GM21367 (cell line): ENCODE results near the gene PGS1.
A peak's percentile ranks its signal among the peaks of the same experiment; 100 is the strongest.

Experiments
- ATAC-seq: cut with Tn5 transposase; IDR thresholded peaks from one replicate; pipeline ENCODE4 v1.9.1; 2021; ENCODE audit not compliant: unreplicated experiment

The PGS1 gene

DNA sequence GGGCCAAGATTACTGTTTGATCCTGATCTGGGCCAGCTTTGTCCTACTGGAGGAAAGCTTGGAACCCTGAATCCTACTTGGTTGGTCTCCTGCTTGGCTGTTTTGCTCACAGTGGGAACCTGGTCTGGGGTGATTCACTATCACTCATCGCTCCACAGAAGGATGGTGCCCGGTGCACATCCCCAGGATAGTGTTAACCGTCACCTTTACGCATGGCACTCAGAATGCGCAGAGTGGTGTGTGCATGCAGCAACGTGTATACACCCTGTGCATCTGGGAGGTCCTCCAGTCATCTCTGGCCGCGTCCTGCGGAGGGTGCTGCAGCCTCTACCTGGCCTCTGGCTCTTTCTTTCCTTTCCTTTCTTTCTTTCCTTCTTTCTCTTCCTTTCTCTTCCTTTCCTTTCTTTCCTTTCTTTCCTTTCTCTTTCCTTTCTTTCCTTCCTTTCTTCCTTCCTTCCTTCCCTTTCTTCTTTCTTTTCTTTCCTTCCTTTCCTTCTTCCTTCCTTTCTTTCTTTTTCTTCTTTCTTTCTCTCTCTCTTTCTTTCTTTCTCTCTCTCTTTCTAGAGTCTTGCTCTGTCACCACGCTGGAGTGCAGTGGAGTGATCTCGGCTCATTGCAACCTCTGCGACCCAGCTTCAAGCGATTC, 31.7 kb upstream of the PGS1 start:
- no peak for ATAC-seq

DNA sequence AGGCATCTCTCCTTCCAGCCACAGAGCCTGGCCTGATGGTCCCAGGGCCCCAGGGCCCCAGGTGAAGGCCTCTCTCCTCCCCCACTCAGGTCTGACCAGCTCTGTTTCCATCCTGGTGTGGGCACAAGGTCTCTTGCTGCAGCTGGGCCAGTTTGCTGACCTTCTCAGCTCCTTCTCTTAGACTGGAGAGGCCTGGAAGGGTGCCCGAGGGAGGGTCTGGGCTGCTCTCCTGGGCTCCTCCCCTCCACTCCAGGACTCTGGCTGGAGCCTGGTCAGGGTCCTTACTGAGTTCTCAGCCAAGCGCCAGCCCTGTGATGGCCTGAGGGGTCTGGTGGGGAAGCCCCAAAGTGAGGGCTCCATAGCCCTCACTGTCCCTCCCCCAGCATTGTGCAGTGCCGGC, 31.0 kb upstream of the PGS1 start:
- ATAC-seq, result no peak

DNA sequence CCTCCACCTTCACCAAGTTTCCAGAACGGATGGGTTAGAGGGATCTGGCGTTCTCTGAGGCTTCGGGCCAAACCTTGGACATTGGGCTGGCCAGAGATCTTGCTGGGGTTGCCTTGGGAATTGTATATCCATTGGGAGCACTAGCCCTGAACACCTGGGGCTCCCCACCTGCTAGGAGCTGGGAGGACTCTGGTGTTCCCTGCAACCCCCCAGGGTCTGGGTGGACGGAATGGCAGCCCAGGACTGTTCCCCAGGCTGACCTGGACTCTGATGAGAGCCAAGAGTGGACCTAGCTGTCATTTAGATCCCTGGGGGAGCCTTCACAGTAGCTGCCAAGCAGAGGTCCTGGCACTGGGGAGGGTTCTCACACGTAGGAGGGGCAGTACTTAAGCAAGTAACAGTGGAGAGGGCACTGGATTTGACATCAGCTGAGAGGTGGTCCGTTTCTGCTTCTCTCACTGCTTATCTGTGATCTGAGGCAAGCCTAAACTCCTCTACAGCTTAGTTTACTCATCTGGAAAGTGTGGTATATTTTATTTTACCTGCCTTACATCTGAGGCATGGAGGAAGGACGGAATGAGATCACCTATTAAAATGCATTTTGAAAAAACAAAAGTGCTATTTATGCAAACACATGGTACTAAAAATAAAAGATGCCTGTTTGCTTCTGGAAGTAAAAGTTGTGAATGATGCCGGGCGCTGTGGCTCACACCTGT, 30.2 kb upstream of the PGS1 start:
- no peak for ATAC-seq

DNA sequence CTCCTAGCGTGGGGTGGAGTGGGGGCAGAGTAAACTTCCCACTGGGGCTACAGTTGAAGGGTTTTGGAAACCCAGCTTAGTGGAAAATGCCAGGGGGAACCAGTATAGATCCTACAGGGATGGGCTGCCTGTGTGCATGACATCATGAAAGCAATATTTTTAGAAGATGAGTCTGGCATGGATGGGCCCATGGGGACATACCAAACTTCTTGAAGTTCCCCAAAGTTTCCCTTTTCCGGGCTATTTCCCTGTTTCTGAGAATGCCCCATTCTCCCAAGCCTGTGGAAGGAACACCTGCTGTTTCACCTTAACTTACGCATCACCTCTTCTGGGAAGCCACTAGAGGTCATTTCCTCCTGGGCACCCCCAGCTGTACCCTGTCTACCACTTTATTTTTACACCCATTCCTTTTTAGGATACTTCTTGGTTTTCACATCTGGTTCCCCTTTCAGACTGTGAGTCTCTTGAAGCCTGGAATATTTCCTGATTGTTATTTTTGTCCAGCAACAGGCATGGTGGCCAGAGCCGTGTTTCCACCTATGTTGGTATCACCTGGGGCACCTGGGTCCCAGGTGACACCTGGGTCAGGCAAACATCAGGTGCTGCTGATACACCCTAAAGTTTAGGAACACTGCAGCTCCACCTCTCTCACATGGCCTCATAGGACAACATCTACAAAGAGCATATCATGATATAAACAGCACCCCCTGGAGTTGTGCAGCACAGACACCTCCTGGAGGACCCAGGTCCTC, 28.4 kb upstream of the PGS1 start:
- ATAC-seq, result no peak

DNA sequence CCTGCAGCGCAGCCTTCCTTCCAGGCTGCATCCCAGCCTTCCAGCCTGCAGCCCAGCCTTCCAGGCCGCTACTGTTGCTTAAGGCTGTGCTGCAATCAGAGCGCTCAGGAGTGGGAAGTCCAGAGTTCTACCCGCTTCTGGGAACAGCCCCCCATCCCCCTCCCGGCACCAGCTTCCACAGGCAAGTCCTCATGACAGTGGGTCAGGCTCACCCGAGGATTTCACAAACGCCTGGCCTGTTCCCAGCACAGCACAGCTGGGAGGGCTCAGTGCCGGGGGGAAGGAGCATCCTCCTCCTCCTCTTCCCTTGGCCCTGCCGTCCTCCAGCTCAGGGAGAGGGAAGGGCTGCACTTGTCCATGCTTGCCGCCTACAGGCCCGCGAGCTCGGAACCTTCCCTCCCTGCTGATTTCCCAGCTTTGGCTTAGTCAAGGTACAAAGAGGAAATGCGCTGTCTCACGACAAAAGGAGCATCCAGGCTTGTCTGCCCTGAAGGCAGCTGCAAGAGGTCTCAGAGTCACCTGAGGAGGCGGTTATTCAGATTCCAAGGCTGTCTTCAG, 26.9 kb upstream of the PGS1 start:
- no peak for ATAC-seq

DNA sequence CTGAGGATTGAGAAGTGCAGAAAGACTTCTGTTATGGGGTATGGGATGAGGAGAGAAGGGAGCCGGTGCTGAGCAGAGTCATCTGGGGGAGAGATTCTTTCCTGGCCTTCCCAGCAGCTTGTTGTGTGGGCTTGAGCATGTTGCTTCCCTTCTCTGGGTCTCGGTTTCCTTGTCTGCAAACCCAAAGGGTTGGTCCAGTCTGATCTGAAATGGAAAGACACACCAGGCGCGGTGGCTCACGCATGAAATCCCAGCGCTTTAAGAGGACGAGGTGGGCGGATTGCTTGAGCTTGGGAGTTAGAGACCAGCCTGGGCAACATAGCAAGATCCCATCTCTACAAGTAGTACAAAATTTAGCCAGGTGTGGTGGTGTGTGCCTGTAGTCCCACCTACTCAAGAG, 24.6 kb upstream of the PGS1 start:
- no peak for ATAC-seq

DNA sequence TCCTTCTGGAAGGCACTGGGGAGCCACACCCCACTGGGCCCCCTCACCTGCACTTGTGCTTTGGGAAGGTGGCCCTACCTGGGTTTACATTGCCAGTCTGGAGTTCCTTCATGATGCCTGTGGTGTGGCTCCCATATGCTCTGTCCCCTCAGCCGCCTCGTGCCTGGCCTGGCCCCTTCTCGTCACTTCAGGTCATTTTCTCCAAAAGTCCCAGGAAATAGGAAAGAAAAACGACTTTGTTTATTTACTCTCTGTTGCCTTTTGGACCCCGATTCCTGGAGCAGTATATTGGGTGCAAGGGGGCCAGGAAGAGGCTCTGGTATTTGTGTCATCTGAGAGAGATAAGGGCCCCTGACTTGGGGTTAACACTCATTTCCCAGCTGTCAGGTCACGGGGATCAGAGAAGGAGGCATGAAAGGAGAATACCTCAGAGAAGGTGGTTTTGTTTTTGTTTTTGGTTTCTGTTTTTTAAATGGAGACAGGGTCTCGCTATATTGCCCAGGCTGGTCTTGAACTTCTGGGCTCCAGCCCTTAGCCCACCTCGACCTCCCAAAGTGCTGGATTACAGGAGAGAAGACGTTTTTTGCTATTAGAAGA, 23.3 kb upstream of the PGS1 start:
- no peak for ATAC-seq

DNA sequence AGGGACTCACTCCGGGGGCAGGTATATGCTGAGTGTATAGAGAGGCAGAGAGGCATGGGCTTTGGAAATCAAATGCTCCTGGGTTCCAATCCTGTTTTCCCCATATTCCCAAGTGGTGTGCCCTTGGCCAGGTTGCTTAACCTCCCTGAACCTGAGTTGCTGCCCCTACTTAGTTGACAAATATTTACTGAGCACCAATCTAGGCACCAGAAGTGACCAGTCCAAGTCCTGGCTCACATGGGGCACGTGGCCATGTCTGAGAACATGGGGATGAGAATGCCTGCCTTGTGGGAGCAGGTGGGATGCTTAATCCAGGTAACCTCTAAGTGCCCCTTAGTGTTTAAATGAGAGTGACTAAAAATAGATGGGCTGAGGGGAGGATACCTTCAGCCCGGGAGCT, 22.7 kb upstream of the PGS1 start:
- ATAC-seq, result no peak

DNA sequence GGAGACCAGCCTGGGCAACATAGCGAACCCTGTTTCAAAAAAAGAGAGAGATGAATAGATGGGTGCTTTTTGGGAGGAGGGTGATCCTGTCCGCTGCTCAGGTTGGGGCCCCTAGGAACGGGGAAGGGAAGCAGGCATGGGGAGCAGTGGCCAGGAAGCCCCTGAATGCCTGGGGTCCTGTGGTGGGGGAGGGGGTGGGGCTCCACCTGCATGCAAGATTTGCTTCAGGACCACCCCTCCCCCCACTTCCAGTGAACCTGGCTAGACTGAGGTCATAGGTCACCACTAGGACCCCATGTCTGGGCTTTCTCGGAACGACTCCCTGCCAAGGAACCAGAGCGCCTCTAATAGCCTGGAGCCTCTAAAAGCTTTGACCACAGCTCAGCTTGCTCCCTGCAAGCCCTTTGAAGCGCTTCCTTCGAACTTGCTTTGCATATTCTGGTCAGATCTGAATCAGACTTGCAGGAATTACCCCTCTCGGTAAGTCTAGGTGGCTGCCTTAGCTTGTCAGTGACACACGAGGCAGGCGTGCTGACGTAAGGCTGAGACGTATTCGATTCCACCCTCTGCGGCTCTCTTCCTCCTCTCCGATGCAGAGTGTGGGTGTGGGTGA, 22.2 kb upstream of the PGS1 start:
- ATAC-seq, result peak; percentile 52

DNA sequence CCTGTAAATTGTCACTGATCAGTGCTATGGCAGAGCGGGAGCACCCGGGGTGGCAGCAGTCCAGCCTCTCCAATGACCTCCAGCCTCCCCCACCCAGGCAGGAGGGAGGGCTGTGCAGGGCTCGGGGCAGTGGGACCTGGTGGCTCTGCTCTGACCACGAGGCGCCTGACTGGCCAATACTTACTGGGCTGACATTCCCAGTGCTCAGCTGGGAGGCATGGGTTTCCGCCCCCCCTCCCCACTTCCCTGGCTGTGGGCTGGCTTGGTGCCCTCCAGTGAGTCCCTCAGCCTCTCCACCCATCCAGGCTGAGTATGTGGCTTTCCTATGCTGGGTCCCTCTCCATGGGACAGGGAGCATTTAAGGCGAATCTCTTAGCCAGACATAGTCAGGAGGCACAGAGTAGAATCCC, 21.3 kb upstream of the PGS1 start:
- ATAC-seq, result no peak

DNA sequence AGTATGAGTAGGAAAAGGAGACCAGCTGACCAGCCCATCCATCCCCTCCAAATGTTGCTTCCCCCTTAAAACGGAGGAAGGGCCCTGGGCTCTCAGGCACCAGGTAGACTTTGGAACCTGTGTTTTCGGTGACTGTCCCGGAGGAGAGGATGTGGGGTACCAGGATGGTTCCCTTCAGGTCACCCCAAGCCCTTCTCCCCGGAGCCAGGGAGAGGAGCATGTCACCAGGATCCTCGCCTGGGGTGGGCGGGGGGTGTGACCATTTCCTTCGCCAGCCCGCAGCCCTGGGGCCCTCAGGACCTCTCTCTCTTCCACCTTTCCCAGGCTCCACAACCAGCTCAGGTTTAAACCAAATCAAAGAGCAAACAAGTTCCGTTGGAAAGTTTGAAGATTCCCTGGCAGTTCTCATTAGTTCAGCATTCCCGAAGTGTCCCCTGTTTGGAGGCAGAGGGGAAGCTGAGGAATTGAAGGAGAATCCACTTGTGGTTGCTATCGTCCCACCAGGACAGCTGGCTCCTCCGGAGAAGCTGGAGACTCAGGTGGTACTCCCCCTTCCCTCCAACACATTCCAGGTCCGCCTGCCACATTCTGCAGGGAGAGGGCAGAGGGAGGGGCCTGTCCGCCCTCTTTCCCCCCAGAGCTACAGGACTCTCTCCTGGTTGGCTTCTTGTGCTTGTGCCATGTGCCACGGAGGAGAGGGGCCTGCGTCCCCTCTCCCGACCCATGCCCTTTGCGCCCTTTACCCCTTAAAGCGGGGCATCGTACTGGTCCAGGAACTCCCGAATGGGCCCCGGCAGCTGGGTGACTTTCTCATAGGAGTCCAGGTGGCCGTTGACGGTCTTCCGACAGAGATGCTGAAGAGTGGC, 20.5 kb upstream of the PGS1 start:
- ATAC-seq, result no peak

DNA sequence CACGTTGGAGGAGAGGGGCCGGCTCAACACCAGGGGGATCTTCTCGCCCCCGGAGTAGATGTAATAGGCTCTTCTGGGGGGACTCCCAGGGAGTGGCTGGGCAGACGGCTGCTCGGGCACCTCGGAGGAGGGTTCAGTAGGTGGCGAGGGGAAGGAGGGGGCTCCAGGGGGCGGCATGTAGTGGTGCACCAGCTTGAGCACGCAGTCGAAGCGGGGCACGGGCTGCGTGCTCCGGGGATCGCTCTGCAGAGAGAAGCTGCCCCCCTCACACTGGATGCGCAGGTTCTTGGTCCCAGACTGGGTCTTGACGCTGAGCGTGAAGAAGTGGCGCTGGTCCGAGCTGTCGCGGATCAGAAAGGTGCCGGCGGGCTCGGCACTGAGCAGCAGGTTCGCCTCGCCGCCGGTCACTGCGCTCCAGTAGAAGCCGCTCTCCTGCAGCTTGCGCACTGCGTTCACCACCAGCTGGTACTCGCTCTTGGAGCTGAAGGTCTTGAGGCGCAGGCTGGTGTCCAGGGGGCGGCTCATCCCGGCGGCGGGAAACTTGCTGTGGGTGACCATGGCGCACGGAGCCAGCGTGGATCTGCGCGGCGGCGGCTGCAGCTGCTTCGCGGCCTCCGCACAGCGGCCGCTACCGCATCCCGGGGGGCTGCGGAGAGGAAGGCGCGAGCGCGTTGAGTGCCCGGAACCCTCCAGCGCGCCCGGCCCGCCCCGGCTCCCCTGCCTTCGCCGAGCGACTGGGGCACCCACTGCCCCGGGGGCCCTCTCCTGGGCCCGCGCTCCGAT, 19.7 kb upstream of the PGS1 start:
- ATAC-seq, result no peak

DNA sequence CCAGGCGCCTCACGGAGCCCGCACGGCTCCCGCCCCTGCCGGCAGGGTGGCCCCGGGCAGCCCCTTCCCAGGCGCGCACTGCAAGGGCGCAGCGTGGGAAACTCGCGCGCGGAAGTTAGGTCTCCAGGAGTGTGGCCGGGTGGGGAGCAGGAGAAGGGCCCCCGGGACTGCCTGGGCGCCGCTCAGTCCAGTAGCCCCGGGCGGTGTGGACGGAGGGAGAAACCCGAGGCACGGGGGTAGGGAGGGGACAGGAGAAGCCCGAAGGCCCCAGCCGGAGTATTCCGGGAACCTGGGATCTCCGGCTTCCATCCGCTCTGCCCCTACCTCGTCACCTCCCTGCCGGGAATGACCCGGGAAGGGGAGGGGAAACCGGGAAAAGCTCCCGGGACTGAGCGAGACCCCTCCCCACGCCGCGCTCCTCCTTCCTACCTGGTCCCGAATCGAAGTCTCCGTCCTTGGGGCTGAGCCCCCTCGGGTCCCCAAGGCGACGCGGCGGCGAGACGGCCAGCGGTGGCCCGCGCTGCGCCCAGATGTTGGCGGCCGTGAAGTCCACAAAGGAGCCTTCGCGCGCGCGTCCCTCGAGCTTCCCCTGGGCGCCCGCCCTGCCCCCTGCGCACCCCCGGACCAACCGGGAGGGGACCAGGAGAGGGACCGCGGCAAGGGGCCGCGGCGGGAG, 19.0 kb upstream of the PGS1 start:
- no peak for ATAC-seq

DNA sequence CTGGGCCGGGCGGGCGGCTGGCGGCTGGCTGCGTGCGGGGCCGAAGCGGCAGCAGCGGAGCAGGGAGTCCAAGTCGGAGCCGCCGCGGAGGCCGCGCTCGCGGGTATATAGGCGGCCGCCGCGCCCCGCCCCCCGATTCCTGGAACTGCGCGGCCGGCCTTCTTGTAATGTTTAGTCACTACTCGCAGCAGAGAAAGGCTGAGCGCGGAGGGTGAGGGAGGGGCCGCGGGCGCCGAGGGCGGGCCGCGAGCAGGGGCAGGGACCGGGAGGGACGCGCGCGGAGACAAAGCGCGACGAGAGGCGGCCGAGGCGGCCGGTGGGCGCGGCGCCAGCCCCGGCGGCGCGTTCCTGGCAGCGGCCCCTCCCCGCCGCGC, 18.5 kb upstream of the PGS1 start, which contains the start of gene SOCS3:
Gene SOCS3 (minus strand): TSS at position 81 of the 374 bp plus-strand sequence. CDS start 982 bp downstream, outside the sequence.
- peak; percentile 37 for ATAC-seq

DNA sequence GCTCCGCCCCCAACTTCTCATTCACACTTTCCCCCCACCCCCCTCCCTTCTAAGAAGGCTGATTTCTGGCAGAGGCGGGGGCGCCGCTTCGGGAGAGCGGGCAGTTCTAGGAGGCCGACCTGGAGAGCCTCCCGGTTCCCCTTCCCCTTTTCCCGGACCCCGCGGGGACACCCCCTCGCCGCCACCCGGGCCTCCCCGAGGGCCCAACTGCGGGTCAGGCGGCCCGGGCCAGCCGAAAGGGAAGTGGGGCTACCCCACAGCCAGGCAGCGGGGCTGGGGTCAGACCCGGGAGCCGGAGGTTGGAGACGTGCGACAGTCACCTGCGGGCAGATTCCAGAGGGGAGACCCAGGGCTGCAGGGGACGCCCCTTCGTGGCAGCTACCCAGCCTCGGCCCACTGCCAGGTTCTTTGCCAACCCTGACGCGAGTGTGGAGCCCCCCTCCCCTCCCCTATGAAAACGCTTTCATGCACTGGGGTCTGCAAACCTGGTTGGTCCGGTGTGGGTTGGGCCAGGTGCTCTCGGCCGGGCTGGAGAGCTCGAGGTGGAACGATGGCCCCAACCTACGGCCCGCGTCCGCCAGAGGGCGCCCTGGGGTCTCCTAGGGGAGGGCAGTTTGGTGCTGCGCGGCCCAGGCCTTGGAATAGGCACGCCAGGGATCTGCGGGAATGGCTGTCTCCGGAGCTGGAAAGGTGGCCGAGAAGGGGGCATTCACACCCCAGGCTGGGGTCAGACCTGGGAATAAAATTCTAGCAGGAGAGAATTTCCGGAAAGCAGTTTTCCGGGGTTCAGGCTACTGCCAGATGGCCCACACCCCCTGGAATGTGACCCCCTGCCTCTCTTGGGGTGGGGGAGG, 17.9 kb upstream of the PGS1 start:
- no peak for ATAC-seq

DNA sequence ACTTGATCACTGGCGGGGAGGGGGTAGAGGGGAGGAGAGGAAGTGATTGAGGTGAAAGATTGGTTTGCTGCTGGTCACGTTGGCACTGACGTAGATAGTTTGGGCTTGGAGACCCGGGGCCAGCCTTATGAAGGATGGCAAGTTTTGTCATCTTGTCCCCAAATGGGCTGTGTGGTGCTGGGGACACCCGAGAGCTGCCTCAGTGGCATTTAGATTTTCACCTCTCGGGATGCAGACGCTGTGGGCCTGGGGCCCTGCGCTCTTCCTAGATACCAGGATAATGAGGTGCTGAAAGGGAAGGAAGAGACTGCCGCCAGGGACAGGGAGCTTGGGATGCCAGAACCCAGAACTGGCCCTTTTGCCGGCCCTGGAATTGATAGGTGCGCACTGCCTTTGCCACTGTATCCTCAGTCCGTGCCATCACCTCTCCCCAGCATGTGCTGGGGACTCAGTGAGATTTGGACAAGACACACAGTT, 17.2 kb upstream of the PGS1 start:
- ATAC-seq, result no peak

DNA sequence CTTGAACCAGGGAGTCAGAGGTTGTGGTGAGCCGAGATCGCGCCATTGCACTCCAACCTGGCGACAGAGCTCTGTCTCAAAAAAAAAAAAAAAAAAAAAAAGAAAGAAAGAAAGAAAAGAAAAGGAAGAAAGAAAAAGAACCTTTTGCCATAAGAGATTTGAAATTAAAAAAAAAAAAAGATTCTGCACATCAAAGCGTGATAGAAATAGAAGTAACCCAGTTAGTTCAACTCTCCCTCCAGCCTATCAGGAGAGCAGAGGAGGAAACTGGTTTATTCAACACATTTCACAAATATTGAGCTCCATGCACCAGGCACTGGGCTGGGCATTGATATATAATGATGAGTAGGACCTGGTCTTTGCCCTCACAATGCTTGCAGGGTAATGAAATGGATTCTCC, 16.2 kb upstream of the PGS1 start:
- ATAC-seq, result no peak

DNA sequence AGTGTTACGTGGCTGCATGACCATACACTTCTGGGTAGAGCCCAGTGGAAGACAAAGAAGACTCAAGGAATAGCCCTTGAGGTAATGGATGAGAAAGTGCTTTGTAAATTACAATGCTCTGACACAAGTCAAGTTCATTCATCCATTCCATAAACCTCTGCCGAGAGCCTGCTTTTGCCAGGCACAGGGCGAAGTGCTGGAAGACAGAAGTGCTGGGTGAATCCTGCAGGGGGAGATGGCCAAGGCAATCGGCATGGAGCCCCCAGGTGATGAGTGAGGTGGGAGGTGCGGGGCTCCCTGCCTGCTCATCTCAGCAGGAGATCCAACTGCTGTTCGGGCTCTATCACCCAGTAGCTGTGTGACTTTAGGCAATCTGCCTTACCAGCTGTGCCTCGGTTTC, 15.8 kb upstream of the PGS1 start:
- ATAC-seq, result no peak
